ENCODE results near the gene YTHDF2. TPM values are rescaled to one million over a fixed set of nuclear protein-coding genes. Genes with fewer than 3 reads are reported as not detected.

The YTHDF2 gene
- total RNA-seq, 1 experiment from 2014 or later, result 90.6 TPM

- ChIA-PET CTCF (no interaction called here), RAD21 (ENCODE audit: low non-redundant PET in 1 of 2, low total read pairs in 2 of 2, uncharacterized antibody in 2 of 2, unreplicated experiment in 2 of 2) (no interaction called here), POLR2A (no interaction called here)
- H3K79me2 ChIP-seq (ENCODE audit: insufficient read depth, low read length), result peaks cover 100% of the 10 kb centered on the region
- peaks cover 48% of the 10 kb centered on the region; the same call in 1 of the 2 replicates for H4K20me1 ChIP-seq (ENCODE audit: insufficient read depth)
- H3K4me1 ChIP-seq (ENCODE audit: control insufficient read depth in 1 of 2, insufficient read depth in 2 of 2, low read length in 2 of 2), result no peaks in the 10 kb centered on the region
- intact Hi-C loops (cut with micrococcal nuclease), result no loop called here
- no peak overlapping the region for H3K27ac ChIP-seq (ENCODE audit: low read depth, low read length)
- DNase-seq (ENCODE audit: low read depth, low spot score) (no peak), ATAC-seq (no peak)
- no TSS peak for BruUV-seq (replicated peaks)
- H3K9me3 ChIP-seq (ENCODE audit: control insufficient read depth in 1 of 2, insufficient read depth in 1 of 2, low read depth in 1 of 2, low read length in 2 of 2), result no peaks in the 10 kb centered on the region
- H3K27me3 ChIP-seq (ENCODE audit: insufficient read depth, low read length), result no peaks in the 10 kb centered on the region
- TF ChIP-seq SRF (IDR thresholded peaks at IDR 0.05; ENCODE audit: low read depth) (no peak), EGR1 (IDR thresholded peaks at IDR 0.05; ENCODE audit: low read depth) (no peak), POLR2AphosphoS5 (IDR thresholded peaks at IDR 0.05; ENCODE audit: low read depth, low read length) (no peak)
- H2AFZ ChIP-seq (ENCODE audit: low read depth, low read length, poor library complexity, severe bottlenecking), result no peak overlapping the region
- H3K4me3 ChIP-seq (replicated peaks in 1 of 2; ENCODE audit: low read depth in 1 of 2, low read length in 2 of 2), result no peak overlapping the region
- no peaks in the 10 kb centered on the region for H3K9me2 ChIP-seq (ENCODE audit: insufficient read depth)
- H3K36me3 ChIP-seq (ENCODE audit: control insufficient read depth in 1 of 2, insufficient read depth in 2 of 2, low read length in 2 of 2), result peaks cover 13 to 37% of the 10 kb centered on the region in 2 experiments
- no peak overlapping the region for H3K9ac ChIP-seq (ENCODE audit: low read length)
- H3K4me2 ChIP-seq (ENCODE audit: low read length), result no peak overlapping the region
Measured at GRCh38 chr1:28758420-28758819, 21.7 kb downstream of the YTHDF2 start.

DNA sequence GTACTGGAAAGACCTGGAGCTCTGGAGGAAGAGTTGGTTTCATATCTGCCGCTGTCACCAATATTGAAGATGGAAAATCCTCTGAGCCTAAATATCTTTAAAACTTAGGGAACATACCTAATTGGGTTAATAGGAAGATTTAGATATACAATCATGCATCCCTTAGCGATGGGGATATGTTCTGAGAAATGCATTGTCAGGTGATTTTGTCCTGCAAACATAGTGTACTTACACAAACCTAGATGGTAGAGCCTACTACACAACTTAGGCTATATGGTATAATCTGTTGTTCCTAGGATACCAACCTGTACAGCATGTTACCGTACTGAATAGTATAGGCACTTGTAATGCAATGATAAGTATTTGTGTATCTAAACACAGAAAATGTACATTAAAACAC is 22.5 kb downstream of the YTHDF2 start:
- DNase-seq (ENCODE audit: low read depth, low spot score) (no peak), ATAC-seq (no peak)
- intact Hi-C loops (cut with micrococcal nuclease), result no loop called here
- peaks cover 43% of the 10 kb centered on the region; the same call in 1 of the 2 replicates for H4K20me1 ChIP-seq (ENCODE audit: insufficient read depth)
- H3K79me2 ChIP-seq (ENCODE audit: insufficient read depth, low read length), result peaks cover 100% of the 10 kb centered on the region
- H3K9me2 ChIP-seq (ENCODE audit: insufficient read depth), result no peaks in the 10 kb centered on the region
- no peak overlapping the region for H3K4me2 ChIP-seq (ENCODE audit: low read length)
- H3K4me3 ChIP-seq (replicated peaks in 1 of 2; ENCODE audit: low read depth in 1 of 2, low read length in 2 of 2), result no peak overlapping the region
- H3K27ac ChIP-seq (ENCODE audit: low read depth, low read length), result no peak overlapping the region
- no peaks in the 10 kb centered on the region for H3K4me1 ChIP-seq (ENCODE audit: control insufficient read depth in 1 of 2, insufficient read depth in 2 of 2, low read length in 2 of 2)
- H3K27me3 ChIP-seq (ENCODE audit: insufficient read depth, low read length), result no peaks in the 10 kb centered on the region
- peaks cover 13 to 37% of the 10 kb centered on the region in 2 experiments for H3K36me3 ChIP-seq (ENCODE audit: control insufficient read depth in 1 of 2, insufficient read depth in 2 of 2, low read length in 2 of 2)
- H3K9ac ChIP-seq (ENCODE audit: low read length), result no peak overlapping the region
- BruUV-seq (replicated peaks), result no TSS peak
- H2AFZ ChIP-seq (ENCODE audit: low read depth, low read length, poor library complexity, severe bottlenecking), result no peak overlapping the region
- ChIA-PET CTCF (interaction anchor here (1.1 kb wide), 1 partner anchor 22 kb away, joined by 3 read pairs; the partner anchor contains the start of gene YTHDF2), POLR2A (interaction anchor here (0.6 kb wide), 1 partner anchor 308 kb away, joined by 4 read pairs; no protein-coding TSS in a partner anchor), RAD21 (ENCODE audit: low non-redundant PET in 1 of 2, low total read pairs in 2 of 2, uncharacterized antibody in 2 of 2, unreplicated experiment in 2 of 2) (no interaction called here)
- no peaks in the 10 kb centered on the region for H3K9me3 ChIP-seq (ENCODE audit: control insufficient read depth in 1 of 2, insufficient read depth in 1 of 2, low read depth in 1 of 2, low read length in 2 of 2)
- TF ChIP-seq YY1 (IDR thresholded peaks at IDR 0.05; ENCODE audit: extremely low read depth, insufficient replicate concordance, low read depth, low read length), result no peak
- no peak for TF ChIP-seq SP1 (IDR thresholded peaks at IDR 0.05; ENCODE audit: low read depth)
- TF ChIP-seq, protein P1, sequence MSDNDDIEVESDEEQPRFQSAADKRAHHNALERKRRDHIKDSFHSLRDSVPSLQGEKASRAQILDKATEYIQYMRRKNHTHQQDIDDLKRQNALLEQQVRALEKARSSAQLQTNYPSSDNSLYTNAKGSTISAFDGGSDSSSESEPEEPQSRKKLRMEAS (IDR thresholded peaks at IDR 0.05), result no peak
- no peak for TF ChIP-seq SRF (IDR thresholded peaks at IDR 0.05; ENCODE audit: low read depth)
- TF ChIP-seq POLR2A (IDR thresholded peaks at IDR 0.05; ENCODE audit: borderline replicate concordance, extremely low read depth, insufficient read depth, insufficient read length), result no peak
- TF ChIP-seq CBX3 (IDR thresholded peaks at IDR 0.05; ENCODE audit: low read depth), result no peak
- TF ChIP-seq ZBTB33 (IDR thresholded peaks at IDR 0.05; ENCODE audit: extremely low read depth, insufficient replicate concordance, low read length), result no peak
- TF ChIP-seq CEBPB (IDR thresholded peaks at IDR 0.05; ENCODE audit: low read depth), result no peak
- TF ChIP-seq ATF3 (IDR thresholded peaks at IDR 0.05), result no peak
- no peak for TF ChIP-seq EGR1 (IDR thresholded peaks at IDR 0.05; ENCODE audit: low read depth)
- TF ChIP-seq RAD21 (IDR thresholded peaks at IDR 0.05; ENCODE audit: low read depth), result no peak
- TF ChIP-seq ELF1 (IDR thresholded peaks at IDR 0.05; ENCODE audit: borderline replicate concordance, low read depth), result no peak
- TF ChIP-seq CTCF (IDR thresholded peaks at IDR 0.05 in 2 of 3, conservative IDR thresholded peaks at IDR 0.05 in 1 of 3; ENCODE audit: borderline replicate concordance in 1 of 3, insufficient read depth in 1 of 3, low read depth in 2 of 3, low read length in 2 of 3), result no peak
- no peak for TF ChIP-seq TCF7L2 (IDR thresholded peaks at IDR 0.05; ENCODE audit: borderline replicate concordance, extremely low read depth, insufficient read depth, insufficient read length)
- TF ChIP-seq EZH2 (IDR thresholded peaks at IDR 0.05), result no peak
